Esophagus squamous epithelium (tissue), 4 donors: ENCODE measurements around the gene ARID2.

Source experiments
- CTCF ChIP-seq, 6 experiments: fragments of 450-650 bp in 4 of 6; fragments of 200-600 bp in 2 of 6; sonication (generic) in 2 of 6; IDR thresholded peaks; one replicate each; pipeline ENCODE4 v1.5.1; 2016 to 2019; ENCODE audit warnings: antibody characterized with exemption in 6 of 6, mild to moderate bottlenecking in 4 of 6, moderate library complexity in 4 of 6
- POLR2A ChIP-seq, 4 donors: fragments of 450-650 bp; IDR thresholded peaks; one replicate each; pipeline ENCODE4 v1.6.1; 2017; ENCODE audit warnings: antibody characterized with exemption in 4 of 4, mild to moderate bottlenecking in 4 of 4, moderate library complexity in 3 of 4

GRCh38 chr12:45743247-45743646 lies 13.7 kb downstream of the ARID2 start:
- TF ChIP-seq CTCF (IDR thresholded peaks at IDR 0.05) (no peak), POLR2A (IDR thresholded peaks at IDR 0.05) (no peak)
